Hepatocyte (in vitro differentiated cells): ENCODE measurements around the gene PLA2G2C.

Experiments
- CTCF ChIP-seq: fragments of 200-600 bp; sonication (generic); IDR thresholded peaks from 2 replicates; pipeline ENCODE4 v1.5.1; 2016; ENCODE audit warnings: antibody characterized with exemption, mild to moderate bottlenecking; ENCODE audit not compliant: poor library complexity
- EZH2phosphoT487 ChIP-seq: fragments of 200-600 bp; sonication (generic); IDR thresholded peaks from one replicate; pipeline ENCODE4 v1.6.1; 2018; ENCODE audit warnings: antibody characterized with exemption, mild to moderate bottlenecking, low read depth, moderate library complexity; ENCODE audit not compliant: unreplicated experiment, severe bottlenecking

- no peak for TF ChIP-seq CTCF
- TF ChIP-seq EZH2phosphoT487, result no peak
Measured at GRCh38 chr1:20137604-20138003, 48.7 kb downstream of the PLA2G2C start.
